CD14-positive monocyte (primary cell): ENCODE results near the gene OR6X1. TPM values are rescaled to one million over a fixed set of nuclear protein-coding genes. Genes with fewer than 3 reads are reported as not detected.

ENCODE experiments used
- DNase-seq, 3 donors: peaks; one replicate each; pipeline ENCODE4 v3.0.0-alpha.2; 2011 to 2022
- H2AFZ ChIP-seq: 2 replicates; pipeline ENCODE4 v1.6.0; 2012; ENCODE audit warnings: mild to moderate bottlenecking, low read depth, low read length, inconsistent platforms; ENCODE audit not compliant: insufficient read depth, poor library complexity, severe bottlenecking
- H3K27ac ChIP-seq, 2 donors: 1 replicate in 1 of 2; 2 replicates in 1 of 2; pipeline ENCODE4 v1.5.1; 2012 to 2013; ENCODE audit warnings: low read length in 2 of 2, control low read depth in 1 of 2, inconsistent platforms in 1 of 2, low read depth in 1 of 2, mild to moderate bottlenecking in 1 of 2
- H3K27me3 ChIP-seq, 2 donors: one replicate each; pipeline versions ENCODE4 v1.6.0 to v1.6.1; 2011 to 2013; ENCODE audit warnings: low read length in 2 of 2; ENCODE audit not compliant: control insufficient read depth in 2 of 2, insufficient read depth in 2 of 2
- H3K36me3 ChIP-seq, 2 donors: replicated peaks in 1 of 2; 1 replicate in 1 of 2; 2 replicates in 1 of 2; pipeline versions ENCODE4 v1.5.1 to v1.6.1; 2012 to 2013; ENCODE audit warnings: low read length in 2 of 2, control low read depth in 1 of 2, inconsistent platforms in 1 of 2, mild to moderate bottlenecking in 1 of 2; ENCODE audit not compliant: insufficient read depth in 2 of 2, control insufficient read depth in 1 of 2
- H3K4me1 ChIP-seq, 2 donors: 1 replicate in 1 of 2; 2 replicates in 1 of 2; pipeline versions ENCODE4 v1.5.1 to v1.6.1; 2012 to 2013; ENCODE audit warnings: low read length in 2 of 2, control low read depth in 1 of 2, inconsistent platforms in 1 of 2, mild to moderate bottlenecking in 1 of 2, moderate library complexity in 1 of 2; ENCODE audit not compliant: insufficient read depth in 2 of 2, control insufficient read depth in 1 of 2
- H3K4me2 ChIP-seq: replicated peaks from 2 replicates; pipeline ENCODE3; 2012; ENCODE audit warnings: low read length, moderate library complexity, mild to moderate bottlenecking; ENCODE audit not compliant: poor library complexity, severe bottlenecking; ENCODE audit errors: extremely low read depth
- H3K4me3 ChIP-seq, 3 experiments: fragments of 200-600 bp in 1 of 3; sonication (generic) in 1 of 3; replicated peaks in 1 of 3; 1 replicate in 2 of 3; 2 replicates in 1 of 3; pipeline ENCODE4 v1.5.1; 2011 to 2013; ENCODE audit warnings: low read length in 3 of 3, mild to moderate bottlenecking in 3 of 3, control low read depth in 2 of 3, low read depth in 2 of 3, inconsistent platforms in 1 of 3, moderate library complexity in 1 of 3
- H3K79me2 ChIP-seq: 2 replicates; pipeline ENCODE4 v1.6.0; 2012; ENCODE audit warnings: mild to moderate bottlenecking, control low read depth, inconsistent platforms, low read length, moderate library complexity; ENCODE audit not compliant: insufficient read depth
- H3K9ac ChIP-seq: 2 replicates; pipeline ENCODE4 v1.6.0; 2017; ENCODE audit warnings: low read length, mild to moderate bottlenecking; ENCODE audit not compliant: insufficient read depth, poor library complexity, severe bottlenecking
- H3K9me3 ChIP-seq, 2 donors: replicated peaks in 1 of 2; 1 replicate in 1 of 2; 2 replicates in 1 of 2; pipeline versions ENCODE4 v1.5.1 to v1.6.1; 2012 to 2013; ENCODE audit warnings: low read length in 2 of 2, control low read depth in 1 of 2; ENCODE audit not compliant: control insufficient read depth in 1 of 2, insufficient read depth in 1 of 2
- H4K20me1 ChIP-seq: 2 replicates; pipeline ENCODE4 v1.6.0; 2012; ENCODE audit warnings: mild to moderate bottlenecking, low read length, control low read depth, moderate library complexity; ENCODE audit not compliant: insufficient read depth
- H3K27ac Mint-ChIP-seq, 7 donors: one replicate each; pipeline ENCODE4 v1.8.0; 2020; ENCODE audit warnings: mild to moderate bottlenecking in 7 of 7, mixed read lengths in 7 of 7, moderate library complexity in 6 of 7, inconsistent platforms in 2 of 7
- H3K27me3 Mint-ChIP-seq, 3 donors: one replicate each; pipeline ENCODE4 v1.8.0; 2021 to 2022; ENCODE audit warnings: low read depth in 3 of 3, mild to moderate bottlenecking in 3 of 3, mixed read lengths in 3 of 3, moderate library complexity in 3 of 3, inconsistent platforms in 1 of 3
- H3K36me3 Mint-ChIP-seq, 2 donors: one replicate each; pipeline ENCODE4 v1.8.0; 2020; ENCODE audit warnings: mixed read lengths in 2 of 2, inconsistent platforms in 1 of 2, mild to moderate bottlenecking in 1 of 2
- H3K4me1 Mint-ChIP-seq: one replicate; pipeline ENCODE4 v1.8.0; 2020; ENCODE audit warnings: mild to moderate bottlenecking, mixed read lengths
- H3K4me3 Mint-ChIP-seq, 2 donors: one replicate each; pipeline ENCODE4 v1.8.0; 2020; ENCODE audit warnings: mild to moderate bottlenecking in 2 of 2, mixed read lengths in 2 of 2, moderate library complexity in 1 of 2
- H3K9me3 Mint-ChIP-seq, 7 donors: one replicate each; pipeline ENCODE4 v1.8.0; 2020 to 2022; ENCODE audit warnings: mixed read lengths in 7 of 7, mild to moderate bottlenecking in 6 of 7, moderate library complexity in 6 of 7, inconsistent platforms in 2 of 7
- intact Hi-C, 2 donors: fragments of 100-400 bp; cut with micrococcal nuclease; formaldehyde crosslinking; loops; one replicate each; pipeline versions ENCODE4 v1.15.0 to v1.15.1; 2023
- polyA plus RNA-seq, 3 donors: library from polyadenylated mRNA; depleted of rRNA in 1 of 3; unstranded in 2 of 3; stranded (reverse) in 1 of 3; fragments of 300-500 nt in 2 of 3; fragments of >200 nt in 1 of 3; fragmentation: Illumina TruSeq in 2 of 3; gene quantifications; 1 replicate in 2 of 3; 2 replicates in 1 of 3; pipeline ENCODE4 v1.2.3, GENCODE V29; 2012 to 2021
- TF ChIP-seq, protein P1 (sequence below): fragments of 200-600 bp; IDR thresholded peaks from one replicate; pipeline ENCODE4 v1.8.0; 2022; ENCODE audit warnings: antibody characterized with exemption, mild to moderate bottlenecking

Gene OR6X1
- polyA plus RNA-seq, 3 donors: not detected

DNA sequence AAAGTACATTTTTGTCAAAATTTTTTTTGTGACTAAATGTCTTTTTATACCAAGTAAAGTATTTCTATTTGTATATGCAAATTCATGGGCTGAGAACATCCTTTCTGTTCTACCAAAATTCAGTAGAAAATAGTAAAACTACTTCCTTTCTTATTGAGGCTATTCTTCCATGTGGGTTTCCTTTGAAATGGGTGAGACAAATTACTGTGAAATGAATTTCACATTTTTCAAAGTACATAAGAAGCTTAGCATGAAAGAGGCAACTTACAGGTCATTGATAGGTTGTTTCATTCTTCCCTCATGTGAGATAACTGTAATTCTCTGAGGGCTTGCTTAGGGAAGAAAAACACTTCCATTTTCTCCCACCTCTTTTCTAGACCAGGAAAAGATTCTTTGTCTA, 1.0 kb upstream of the OR6X1 start:
- intact Hi-C loops: no loop called here
- Histone ChIP-seq H3K4me3 (no peak overlapping the region), H3K9me3 (no peaks in the 10 kb centered on the region), H4K20me1 (no peaks in the 10 kb centered on the region), H3K79me2 (no peaks in the 10 kb centered on the region), H3K9ac (no peak overlapping the region), H2AFZ (no peak overlapping the region), H3K36me3 (no peaks in the 10 kb centered on the region), H3K4me2 (no peak overlapping the region), H3K27me3 (no peaks in the 10 kb centered on the region), H3K27ac (no peak overlapping the region), H3K4me1 (no peaks in the 10 kb centered on the region)
- Mint-ChIP-seq H3K4me1 (no peaks in the 10 kb centered on the region), H3K27ac (no peak overlapping the region), H3K4me3 (no peak overlapping the region), H3K9me3 (peaks cover 0 to 1% (median 0%) of the 10 kb centered on the region in 7 donors), H3K36me3 (no peaks in the 10 kb centered on the region), H3K27me3 (peaks cover 0 to 8% (median 7%) of the 10 kb centered on the region in 3 donors)
- DNase-seq: no peak
- TF ChIP-seq, protein P1, sequence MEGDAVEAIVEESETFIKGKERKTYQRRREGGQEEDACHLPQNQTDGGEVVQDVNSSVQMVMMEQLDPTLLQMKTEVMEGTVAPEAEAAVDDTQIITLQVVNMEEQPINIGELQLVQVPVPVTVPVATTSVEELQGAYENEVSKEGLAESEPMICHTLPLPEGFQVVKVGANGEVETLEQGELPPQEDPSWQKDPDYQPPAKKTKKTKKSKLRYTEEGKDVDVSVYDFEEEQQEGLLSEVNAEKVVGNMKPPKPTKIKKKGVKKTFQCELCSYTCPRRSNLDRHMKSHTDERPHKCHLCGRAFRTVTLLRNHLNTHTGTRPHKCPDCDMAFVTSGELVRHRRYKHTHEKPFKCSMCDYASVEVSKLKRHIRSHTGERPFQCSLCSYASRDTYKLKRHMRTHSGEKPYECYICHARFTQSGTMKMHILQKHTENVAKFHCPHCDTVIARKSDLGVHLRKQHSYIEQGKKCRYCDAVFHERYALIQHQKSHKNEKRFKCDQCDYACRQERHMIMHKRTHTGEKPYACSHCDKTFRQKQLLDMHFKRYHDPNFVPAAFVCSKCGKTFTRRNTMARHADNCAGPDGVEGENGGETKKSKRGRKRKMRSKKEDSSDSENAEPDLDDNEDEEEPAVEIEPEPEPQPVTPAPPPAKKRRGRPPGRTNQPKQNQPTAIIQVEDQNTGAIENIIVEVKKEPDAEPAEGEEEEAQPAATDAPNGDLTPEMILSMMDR: no peak

DNA sequence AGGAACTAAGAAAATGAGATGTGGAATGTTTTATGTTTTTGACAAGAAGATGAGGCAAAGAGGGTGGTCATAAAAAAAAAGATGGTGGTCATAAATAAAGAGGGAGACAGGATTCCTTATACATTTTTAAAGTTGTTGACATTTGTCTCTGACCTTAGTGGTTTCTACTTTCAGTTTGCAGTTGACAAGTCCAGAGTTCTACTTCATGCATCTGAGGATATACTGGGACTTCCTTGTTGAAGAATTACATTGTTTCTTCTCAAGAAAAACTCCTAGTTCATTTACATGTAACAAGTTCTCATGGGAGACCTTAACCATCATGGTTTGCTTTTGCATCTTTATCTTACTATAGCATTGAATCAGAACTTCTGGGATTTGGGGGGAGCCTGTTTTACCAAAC, 1.2 kb downstream of the OR6X1 start:
- H4K20me1 ChIP-seq: no peaks in the 10 kb centered on the region
- no peak overlapping the region for H3K4me3 ChIP-seq
- H3K9me3 Mint-ChIP-seq: peaks cover 0 to 4% (median 0%) of the 10 kb centered on the region in 7 donors
- DNase-seq: no peak
- H3K36me3 ChIP-seq: no peaks in the 10 kb centered on the region
- TF ChIP-seq, protein P1: no peak
- no peaks in the 10 kb centered on the region for H3K4me1 ChIP-seq
- H3K4me2 ChIP-seq: no peak overlapping the region
- no peak overlapping the region for H3K27ac Mint-ChIP-seq
- H3K4me3 Mint-ChIP-seq: no peak overlapping the region
- H3K9ac ChIP-seq: no peak overlapping the region
- H3K9me3 ChIP-seq: no peaks in the 10 kb centered on the region
- intact Hi-C loops: no loop called here
- H2AFZ ChIP-seq: no peak overlapping the region
- H3K27ac ChIP-seq: no peak overlapping the region
- H3K4me1 Mint-ChIP-seq: no peaks in the 10 kb centered on the region
- H3K27me3 Mint-ChIP-seq: peaks cover 0 to 13% (median 7%) of the 10 kb centered on the region in 3 donors
- no peaks in the 10 kb centered on the region for H3K79me2 ChIP-seq
- no peaks in the 10 kb centered on the region for H3K27me3 ChIP-seq
- H3K36me3 Mint-ChIP-seq: no peaks in the 10 kb centered on the region
